T-helper 9 cell (primary cell): Measurements from ENCODE around the gene PRSS56.

Source experiments
- DNase-seq: peaks from one replicate; pipeline ENCODE4 v3.0.0-alpha.2; 2020

PRSS56 gene

DNA sequence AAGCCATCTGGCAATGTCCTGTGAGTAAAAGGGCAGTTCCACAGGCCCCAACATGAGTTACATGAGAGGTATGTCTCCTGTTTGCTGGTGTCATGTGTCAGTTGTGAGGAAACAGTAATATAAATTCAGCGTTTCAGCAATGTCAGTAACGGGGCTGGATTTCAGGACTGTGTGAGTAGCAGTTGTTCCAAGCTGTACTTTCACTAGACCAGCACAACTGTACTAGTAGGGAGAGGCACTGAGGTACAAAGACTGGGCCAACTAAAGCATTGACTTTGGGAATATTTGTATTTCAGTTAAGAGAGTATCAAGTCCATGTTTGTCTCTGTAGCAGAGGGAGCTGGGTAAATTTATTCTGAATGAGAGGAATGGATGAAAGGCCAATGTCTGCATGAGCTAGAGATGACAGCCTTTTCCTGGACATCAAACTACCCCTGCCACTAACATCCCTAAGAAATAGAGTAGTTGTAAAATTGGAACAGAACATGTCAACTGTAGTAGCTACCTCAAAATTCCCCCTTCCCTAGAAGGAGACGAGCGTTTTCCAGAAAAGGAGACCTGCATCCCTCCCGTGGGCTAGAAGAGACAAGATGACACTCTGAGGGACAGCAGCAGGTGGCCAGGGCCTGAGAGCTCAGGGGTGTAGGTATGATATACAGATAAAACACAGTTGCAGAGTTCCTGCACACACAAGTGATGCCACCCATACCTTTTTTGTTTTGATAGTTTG, 54.7 kb downstream of the PRSS56 start:
- no peak for DNase-seq
